Activated CD4-positive, alpha-beta T cell treated with anti-CD3 and anti-CD28 coated beads for 48 hours (primary cell): ENCODE results near the gene ERC2.
A peak's percentile ranks its signal among the peaks of the same experiment; 100 is the strongest.
"Not testable (repeated sequence)": the region's sequence is repeated elsewhere in the genome, so short reads cannot be mapped to it uniquely, and the experiment has no call there.

ENCODE experiments used
- DNase-seq: peaks from one replicate; pipeline ENCODE4 v3.0.0-alpha.2; 2020

Gene ERC2

DNA sequence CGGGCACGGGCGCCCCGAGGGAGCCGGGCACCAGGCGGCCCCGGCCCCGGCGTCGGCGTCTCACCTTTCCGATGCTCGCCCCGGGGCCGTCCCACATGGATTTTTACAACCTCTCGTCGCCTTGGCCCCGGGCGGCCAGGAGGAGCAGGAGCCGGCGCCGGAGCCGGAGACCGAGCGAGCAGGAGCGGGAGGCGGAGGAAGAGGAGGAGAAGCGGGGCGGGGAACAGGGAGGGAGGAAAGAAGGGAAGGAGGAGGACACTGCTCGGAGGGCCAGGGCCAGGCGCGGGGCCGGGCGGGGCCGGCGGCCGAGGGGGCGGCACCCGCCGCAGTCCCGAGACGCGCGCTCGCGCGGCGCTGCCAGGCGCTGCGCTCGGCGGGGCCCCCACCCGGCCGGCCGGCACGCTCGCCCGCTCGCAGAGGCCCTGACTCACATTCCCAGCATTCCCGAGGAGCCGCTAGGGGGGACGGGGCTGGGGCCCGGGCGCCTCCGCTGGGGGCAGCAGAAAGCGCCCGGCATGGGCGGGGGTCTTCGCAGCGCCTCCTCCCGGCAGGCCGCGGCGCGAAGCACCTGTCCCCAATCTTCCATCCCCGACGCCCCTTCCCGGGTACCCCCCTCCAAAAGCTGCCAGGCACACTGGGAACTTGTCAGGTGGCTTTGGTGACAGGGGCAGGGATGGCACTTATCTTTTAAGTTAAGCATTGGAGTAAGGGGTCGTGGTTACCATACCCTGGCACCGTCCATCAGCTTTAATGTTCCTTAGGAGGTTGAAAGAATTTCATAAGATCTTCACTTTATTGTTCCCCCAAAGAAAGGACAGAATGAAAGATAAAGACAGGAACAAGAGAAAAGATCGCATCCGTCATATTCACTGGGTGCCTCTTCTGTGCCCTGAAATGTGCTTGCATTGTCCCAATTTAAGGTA, at the start of gene ERC2:
Gene ERC2 (minus strand): TSS at position 284 of the 923 bp plus-strand sequence.
- DNase-seq: peak; percentile 10

DNA sequence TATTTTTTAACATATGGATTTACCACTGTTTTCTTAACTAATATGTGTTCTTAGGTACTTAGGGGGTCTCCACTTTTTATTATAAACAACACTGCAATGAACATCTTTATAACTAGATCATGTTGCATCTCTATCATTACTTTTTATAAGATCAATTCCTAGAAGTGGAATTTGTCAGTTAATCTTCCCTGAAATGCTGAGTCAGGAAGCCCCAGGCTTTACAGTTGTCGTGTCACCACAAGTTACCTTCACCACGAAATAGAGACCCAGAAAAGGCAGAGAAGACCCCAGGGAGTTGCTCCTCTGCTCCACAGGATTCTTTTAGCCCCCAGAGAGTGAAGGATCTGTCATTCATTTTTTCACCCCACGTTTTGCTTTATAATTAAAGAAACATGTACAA, 34.5 kb upstream of the ERC2 start:
- DNase-seq: no peak

DNA sequence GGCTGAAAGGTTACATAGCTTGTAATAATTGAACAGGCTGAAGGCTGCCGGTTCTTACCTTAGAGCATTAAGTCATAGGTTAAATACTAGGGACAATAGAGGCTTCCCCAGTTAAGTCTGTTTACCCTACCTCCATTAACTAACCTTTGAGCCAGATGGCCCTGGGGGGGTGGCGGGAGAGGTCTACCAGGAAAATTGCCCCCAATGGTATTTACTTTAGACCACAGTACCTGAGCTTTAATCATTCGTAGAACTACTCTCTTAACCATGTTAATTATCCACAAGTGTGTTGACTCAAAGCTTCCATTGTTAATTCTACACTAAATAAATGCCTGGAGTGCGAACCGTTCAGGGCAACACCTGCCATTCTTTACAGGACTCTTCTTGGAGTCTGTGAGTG, 28.1 kb upstream of the ERC2 start:
- not testable (repeated sequence) for DNase-seq

DNA sequence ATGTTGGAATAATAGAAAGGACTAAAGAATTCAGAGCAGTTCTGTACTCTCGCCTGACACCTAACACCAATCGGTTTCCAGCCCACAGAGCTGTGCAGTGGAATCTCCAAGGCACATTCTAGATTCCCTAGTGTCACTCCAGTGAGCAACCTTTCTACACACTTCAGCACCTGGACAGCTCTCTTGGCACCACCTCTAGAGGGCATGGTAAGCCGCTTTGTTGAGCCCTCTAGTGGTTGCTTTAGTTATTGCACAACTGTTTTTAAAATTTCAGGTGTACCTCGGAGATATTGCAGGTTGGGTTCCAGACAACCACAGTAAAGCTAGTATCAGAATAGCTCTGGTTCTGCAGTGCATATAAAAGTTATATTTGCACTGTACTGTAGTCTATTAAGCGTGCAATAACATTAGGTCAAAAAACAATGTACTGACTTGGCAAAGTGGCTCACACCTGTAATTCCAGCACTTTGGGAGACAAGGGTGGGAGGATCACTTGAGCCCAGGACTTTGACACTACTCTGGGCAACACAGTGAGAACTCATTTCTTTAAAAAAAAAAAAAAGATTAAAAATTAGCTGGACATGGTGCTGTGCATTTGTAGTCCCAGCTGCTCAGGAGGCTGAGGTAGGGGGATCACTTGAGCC, 26.5 kb upstream of the ERC2 start:
- DNase-seq: peak; percentile 80

DNA sequence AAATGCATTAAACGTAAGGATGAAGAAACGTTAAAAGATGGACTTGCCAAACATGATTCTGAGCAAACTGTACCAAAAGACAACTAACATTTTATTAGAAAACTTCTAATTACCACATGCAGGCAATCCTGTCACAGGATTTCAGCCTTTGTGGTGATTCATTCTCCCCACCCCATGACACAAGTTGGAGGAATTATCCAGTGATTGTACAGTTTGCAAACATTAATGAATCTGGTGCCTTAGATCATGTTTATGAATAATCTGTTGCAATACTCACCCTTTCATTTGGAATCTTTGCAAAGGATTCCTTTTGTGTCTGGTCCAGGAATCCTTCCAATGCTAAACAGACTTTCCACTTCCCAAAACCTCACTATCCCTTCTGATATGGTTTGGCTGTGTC, 23.3 kb upstream of the ERC2 start:
- DNase-seq: no peak

DNA sequence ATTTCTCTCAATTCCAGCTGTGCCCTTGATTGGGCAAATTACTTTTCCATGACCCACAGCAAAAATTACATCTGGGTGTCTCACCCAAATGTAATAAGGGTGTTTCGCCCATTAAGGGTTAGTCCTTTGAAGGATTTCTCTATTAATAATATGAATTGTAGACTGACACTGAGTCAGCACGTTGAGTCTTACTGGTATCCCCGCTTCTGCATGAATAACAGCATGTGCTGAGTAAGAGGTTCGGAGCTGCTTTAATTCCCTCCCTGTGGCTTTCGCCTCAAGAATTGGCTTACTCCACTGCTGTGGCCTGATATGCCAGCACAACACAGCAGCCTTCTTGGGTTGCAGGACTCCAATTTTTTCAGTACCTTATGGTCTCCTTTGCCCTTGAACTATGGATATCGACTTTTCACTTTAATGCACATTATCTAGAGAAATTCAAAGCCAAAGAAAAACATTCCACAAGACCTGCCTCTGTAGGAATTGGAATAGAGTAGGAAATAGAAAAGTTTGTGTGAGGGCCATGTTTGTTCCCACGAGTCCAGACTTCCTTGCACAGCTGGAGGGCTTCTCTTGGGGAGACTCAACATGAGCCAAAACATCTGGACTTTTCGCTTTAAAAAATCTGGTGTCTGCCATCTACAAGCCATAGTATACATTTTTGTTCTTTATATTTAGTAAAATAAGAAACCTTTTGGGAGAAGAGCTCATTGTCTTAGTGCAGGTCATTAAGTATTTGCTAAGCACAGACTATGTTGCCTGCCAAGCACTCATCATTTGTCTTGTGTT, 20.7 kb upstream of the ERC2 start:
- DNase-seq: no peak

DNA sequence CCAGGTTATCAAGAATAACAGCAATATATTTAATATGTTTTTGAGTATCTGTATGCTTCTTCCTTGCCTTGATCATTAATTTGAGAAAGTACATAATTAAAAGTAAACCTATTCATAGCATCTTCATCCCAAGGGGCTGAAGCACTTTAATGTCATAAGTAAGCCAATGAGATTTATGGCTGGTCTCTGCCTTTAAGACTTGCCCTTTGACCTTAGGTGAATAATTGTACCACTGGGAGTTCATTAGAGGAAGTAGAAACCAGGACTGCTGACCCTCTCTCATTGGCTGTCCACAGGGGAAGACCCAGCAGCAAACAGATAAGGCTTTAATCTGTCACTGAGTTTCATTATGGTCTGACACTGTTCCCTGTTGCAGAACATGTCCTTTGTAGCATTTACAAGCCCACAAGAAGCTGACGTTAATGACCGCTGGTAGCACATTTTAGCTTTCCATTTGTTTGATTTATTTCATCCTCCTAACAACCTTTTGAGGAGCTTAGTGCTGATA, 16.3 kb upstream of the ERC2 start:
- no peak for DNase-seq

DNA sequence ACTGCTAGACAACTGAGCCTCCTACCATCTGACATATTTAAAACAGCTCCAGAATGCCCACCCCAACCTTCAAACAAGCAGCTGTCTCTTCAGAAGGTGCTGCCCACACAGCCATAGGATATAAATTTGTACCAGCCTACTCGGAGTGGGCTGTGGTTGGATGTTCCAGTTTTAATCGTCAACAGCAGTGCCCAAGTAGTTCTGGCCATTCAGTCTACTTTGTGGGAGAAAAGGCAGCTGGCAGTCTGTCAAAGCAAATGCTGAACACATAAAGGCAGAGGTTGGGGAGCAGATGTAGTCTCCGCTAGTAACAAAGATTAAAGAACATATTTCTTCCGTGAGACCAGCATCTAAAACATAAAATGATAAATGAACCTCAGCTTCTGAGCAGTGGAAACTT, 15.9 kb upstream of the ERC2 start:
- DNase-seq: no peak

DNA sequence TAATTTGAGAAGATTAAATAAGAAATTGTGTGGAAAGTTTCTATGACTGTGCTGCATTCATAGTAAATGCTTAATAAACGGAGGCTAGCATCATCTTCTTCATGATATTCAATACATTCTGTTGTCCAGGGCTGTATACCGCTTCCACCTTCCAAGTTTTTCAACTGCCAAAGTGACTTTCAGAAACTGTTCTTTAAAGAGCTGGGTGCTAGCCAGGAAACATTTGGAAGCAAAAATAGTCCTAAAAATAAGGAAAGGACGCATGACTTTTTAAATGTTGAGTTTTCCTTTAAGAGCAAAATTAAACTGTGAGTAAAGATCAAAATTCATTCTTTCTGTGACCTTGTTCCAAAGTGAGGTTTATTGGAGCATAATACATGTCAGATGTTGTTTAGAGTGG, 9.4 kb upstream of the ERC2 start:
- no peak for DNase-seq

DNA sequence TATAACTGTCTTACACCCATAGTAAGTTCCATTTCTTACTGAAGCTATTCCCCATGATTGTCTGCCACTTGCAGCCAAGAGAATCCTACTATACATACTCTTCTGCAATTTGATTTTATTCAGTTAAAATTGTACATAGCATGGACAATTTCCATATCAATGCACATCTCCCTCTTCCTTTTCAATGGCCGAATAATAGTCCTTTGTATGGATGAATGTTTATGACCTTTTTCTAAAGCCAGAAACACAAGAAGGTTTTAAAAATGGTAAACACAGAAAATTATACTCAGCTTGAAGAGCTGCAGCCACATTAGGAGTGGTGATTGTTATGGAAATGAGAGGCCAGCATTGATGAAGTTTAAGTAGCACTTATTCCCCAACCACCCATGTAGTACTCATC, 8.5 kb upstream of the ERC2 start:
- DNase-seq: no peak

DNA sequence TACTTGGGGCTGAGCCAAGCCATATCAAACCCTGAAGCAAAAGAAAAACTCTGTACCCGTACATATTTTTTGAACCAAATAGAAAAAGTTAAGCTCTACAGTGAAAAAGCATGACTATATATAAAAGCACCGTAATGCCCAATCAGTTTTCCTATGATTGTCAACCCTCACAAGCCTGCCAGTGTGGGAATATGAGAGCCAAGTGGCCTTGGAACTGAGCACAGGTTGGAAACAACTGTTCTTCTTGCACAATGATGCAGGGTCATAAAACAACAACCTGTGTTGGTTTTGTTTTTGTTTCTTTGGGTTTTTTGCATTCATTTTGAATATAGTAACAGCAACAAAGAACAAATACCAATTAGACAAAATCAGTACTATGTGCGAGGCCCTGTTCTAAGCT, 3.5 kb upstream of the ERC2 start:
- no peak for DNase-seq

DNA sequence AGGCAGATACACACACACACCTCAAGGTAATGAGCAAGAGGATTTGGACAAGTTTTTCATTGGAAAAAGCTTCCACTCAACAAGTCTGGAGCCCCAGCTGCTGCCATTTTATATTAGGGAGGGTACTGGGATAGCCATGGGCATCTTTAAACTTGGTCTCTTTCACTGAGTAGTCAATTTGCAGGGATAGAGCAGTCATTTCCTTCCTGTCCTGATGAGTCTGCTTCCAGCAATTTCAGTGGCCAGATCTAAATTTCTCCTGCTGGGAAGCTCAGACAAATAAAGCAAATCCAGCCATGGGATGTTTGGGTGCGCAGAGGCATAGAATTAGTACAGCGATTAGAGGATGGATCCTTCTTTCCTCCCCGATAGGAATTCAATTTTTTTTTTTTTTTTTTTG, 874 bp upstream of the ERC2 start:
- no peak for DNase-seq

DNA sequence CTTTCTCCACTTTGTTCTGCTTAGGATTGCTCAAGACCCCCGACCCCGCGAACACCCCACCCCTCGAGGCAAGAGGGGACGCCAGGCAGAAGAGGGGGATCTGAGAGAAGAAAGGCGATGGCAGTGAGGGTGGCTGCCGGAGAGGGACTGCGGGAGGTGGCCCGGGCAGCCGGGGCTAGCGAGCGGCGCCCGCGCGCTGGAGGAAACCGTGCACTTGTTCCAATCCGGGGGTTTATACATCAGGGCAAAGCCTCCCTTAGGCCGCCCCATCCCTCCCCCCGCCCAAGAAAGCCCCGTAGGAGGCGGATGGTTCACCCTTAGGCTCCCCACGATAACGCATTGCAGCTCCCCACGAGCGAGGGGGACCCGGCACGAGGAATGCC, 475 bp downstream of the ERC2 start:
- DNase-seq: peak; percentile 8

DNA sequence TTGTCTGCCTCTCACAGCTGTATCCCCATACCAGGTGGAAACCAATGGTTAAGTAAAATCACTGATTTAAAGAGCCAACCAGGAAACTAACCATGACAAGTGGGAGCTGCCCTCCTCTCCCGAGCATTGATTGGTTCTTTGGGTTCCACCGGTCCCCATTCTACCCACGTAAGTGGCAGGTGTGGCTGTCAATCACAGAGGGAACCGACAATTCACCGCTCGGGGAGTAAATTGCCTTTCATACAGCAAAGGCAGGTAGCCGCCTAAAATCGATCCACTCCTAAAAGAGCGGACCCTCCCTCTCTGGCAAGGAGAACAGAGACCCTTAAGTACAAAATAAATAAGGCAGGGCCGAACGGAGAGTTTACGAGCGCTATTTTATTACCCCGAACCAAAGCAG, 1.2 kb downstream of the ERC2 start:
- DNase-seq: peak; percentile 67

DNA sequence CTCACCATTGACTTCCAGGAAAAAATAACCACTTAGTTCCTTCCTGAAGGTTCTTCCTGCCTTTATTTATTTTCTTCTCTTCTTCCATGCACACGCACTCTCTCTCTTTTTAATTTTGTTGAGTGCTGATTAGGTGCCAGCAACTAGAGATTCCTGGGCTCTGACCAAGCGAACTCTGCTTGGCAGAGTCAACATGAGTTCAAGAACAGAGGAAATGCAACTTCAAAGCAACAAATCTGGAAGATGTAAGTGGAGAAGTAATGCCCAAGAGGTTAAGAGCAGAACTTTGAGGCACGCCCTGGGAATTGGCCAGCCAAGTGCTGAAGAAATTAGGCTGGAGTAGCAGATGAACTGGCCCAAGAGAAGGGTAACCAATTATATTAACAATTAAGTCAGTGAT, 8.5 kb downstream of the ERC2 start:
- DNase-seq: no peak

DNA sequence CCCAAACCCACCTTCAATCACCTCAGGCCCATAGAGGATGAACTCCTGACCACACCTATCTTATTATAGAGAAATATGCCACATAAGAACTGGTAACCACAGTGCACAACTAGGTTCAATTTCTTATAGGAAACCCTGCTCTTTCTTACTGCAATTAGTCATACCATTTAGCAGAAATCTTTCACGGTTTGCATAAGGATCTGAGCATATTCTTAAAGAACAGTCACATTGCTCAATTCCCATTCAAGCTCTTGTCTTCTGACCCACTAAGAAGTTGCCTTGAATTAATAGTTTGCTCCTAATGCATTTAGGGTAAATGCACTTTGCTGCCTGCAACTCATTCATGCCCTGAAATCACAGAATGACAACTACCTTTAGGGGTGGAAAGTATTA, 9.2 kb downstream of the ERC2 start:
- no peak for DNase-seq

DNA sequence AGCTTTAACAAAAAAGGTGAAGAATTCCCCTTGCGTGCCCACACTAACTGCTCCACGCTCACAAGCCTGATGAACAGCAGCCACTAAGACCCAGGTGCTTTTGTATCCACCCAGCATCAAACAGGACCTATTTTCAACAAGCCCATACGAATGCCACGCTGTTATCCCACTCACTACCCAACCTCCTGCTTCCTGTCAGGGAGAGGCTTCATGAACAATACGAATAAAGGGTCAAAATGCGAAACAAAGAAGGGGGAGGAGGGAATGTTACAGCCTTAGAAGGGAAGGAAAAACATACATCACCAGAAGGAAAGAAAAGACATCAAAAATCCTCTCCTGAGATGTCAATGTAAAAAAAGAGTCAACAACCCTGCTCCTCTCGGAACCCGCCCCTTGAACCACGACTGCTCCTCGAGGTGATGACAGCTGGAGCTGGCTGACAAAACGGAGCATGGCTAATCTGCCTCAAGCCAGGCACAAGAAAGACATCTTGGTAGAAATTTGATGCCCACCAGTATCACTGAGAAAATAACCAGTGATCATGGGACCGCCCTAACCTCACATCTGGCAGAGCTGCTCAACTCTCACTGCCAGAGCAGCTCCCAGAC, 9.7 kb downstream of the ERC2 start:
- no peak for DNase-seq

DNA sequence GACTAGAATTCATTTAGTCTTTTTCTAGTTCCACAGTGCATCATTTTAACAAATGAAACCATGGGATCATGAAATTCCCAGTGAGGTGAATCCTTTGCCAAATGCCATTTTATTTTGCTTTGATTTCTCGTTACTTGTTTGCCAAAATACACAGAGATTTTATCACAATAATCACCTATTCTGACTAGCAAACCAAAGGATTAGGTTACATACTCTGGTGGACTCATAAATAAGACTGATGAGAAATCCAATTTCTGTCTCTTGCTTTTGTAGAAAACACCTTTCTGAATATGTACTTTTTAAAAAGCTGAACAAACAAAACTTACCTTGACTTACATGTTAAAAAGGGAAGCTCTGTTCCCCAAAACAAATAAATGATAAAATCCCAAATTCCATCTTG, 12.2 kb downstream of the ERC2 start:
- DNase-seq: no peak

DNA sequence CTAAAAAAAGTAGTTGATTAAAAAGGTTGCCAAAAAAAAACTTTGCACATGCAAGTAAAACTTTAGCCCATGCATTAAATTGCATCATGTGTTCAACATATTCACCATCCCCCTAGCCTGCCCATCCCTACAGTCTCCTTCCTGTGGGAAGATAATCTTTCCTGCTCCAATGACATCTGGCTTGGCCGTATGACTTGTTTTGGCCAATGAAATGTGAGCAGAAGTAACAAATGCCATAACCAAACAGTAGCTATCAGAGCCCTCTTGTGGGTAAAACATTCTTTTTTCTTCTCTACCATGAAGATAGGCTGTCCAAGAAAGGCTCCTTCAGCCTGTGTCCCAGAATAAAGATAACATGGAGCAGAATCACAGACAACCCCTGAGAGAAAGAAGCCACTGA, 15.3 kb downstream of the ERC2 start:
- no peak for DNase-seq

DNA sequence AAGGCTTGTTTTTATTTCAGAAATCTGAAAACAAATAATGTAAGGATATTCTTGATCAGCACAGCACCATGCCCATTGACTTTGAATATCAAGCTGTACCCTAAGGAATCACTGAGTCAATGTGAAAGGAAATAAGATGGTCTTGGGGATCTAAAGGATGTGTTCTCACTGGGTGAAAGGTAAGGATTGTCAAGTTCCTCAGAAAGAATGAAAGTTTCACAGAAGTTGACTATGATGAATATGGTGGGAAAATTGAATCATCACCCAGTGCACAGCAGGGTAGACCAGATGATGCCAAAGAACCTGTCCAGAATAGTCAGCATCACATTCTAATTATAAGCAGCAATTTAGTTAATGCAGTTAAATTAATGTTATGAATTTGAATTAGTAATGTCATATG, 16.2 kb downstream of the ERC2 start:
- DNase-seq: no peak

DNA sequence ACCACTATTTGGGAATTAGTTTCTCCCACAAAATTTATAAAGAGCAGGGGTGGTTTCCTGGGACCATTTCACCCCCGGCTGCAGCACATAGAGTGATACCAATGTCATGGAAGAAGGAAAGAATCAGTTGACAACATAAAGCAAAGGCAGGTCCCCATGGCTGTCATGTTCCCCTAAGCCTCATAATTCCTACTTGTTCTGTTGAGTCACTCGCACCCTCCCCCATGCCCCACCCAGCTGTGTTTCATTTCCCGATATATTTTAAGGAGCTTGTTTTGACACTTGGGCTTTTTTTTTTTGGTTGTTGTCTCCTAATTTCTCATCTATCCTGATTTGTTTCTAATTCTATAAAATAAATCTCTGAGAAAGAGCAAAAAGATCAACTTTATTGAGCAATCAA, 24.9 kb downstream of the ERC2 start:
- DNase-seq: no peak

DNA sequence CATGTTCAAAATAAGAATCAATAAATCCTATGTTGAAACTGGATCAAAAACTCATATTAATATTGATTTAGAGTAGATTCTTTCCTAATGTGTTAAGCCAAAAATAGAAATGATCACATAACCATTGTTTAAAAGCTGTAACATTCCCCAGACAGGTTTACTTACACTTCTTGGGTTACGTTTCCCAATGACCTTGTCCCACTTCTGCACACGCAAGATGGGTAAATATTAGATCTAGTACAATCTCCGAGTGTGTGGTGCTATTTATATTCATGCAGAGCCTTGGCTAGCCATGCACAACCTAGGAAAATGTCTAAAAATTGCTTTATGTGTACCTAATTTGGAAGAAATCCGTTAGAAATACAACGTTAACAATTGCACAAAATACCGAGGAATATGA, 39.6 kb downstream of the ERC2 start:
- DNase-seq: no peak

DNA sequence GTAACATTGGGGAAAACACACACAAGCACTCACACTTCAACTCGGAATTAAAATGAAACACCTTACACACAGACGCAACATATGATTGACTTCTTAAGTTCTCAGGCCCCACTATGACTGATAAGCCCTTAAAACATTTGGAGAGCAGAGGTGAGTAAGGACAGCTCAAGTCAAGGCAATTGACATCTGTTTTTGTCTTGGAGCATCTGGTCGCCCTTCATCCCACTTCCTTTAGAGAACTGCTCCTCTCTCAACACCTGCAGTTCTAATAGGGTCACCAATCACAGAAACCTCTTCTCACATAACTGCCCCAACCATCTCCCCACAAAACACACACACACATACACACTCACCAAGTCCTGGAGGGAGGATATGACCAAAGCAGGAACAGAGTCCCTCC, 43.4 kb downstream of the ERC2 start:
- no peak for DNase-seq
